ENCODE measurements around the gene ERCC2.

The ERCC2 gene

GRCh38 chr19:45356760-45357444, 13.5 kb downstream of the ERCC2 start:
- DNase-seq: no peak
- Mint-ChIP-seq H3K4me3 (no peak overlapping the region), H3K4me1 (ENCODE audit: low read depth in 2 of 2) (peaks cover 2 to 7% of the 10 kb centered on the region in 2 donors), H3K27me3 (no peaks in the 10 kb centered on the region), H3K9me3 (no peaks in the 10 kb centered on the region), H3K36me3 (ENCODE audit: insufficient read depth) (peaks cover 15% of the 10 kb centered on the region), H3K27ac (peak overlapping the region in 1 of 2 donors; percentile 35)
- no peak for ATAC-seq (replicated peaks)

- Mint-ChIP-seq H3K27ac (no peak overlapping the region), H3K4me3 (no peak overlapping the region), H3K27me3 (no peaks in the 10 kb centered on the region), H3K36me3 (ENCODE audit: insufficient read depth) (peaks cover 10% of the 10 kb centered on the region), H3K4me1 (ENCODE audit: low read depth in 2 of 2) (peaks cover 2 to 7% of the 10 kb centered on the region in 2 donors), H3K9me3 (no peaks in the 10 kb centered on the region)
- DNase-seq (no peak), ATAC-seq (replicated peaks) (no peak)
Observed at GRCh38 chr19:45355910-45356309, 14.5 kb downstream of the ERCC2 start.

GRCh38 chr19:45355402-45355801, 15.0 kb downstream of the ERCC2 start:
- Mint-ChIP-seq H3K27ac (peak overlapping the region in 1 of 2 donors; percentile 71), H3K36me3 (ENCODE audit: insufficient read depth) (peaks cover 10% of the 10 kb centered on the region), H3K4me3 (no peak overlapping the region), H3K27me3 (no peaks in the 10 kb centered on the region), H3K9me3 (no peaks in the 10 kb centered on the region), H3K4me1 (ENCODE audit: low read depth in 2 of 2) (peaks cover 2 to 7% of the 10 kb centered on the region in 2 donors)
- no peak for DNase-seq
- no peak for ATAC-seq (replicated peaks)

- Mint-ChIP-seq H3K36me3 (ENCODE audit: insufficient read depth) (peaks cover 3% of the 10 kb centered on the region), H3K27me3 (no peaks in the 10 kb centered on the region), H3K4me3 (no peak overlapping the region), H3K9me3 (no peaks in the 10 kb centered on the region), H3K27ac (peak overlapping the region in 1 of 2 donors; percentile 71), H3K4me1 (ENCODE audit: low read depth in 2 of 2) (peaks cover 2 to 7% of the 10 kb centered on the region in 2 donors)
- DNase-seq (no peak), ATAC-seq (replicated peaks) (peak; percentile 64)
Observed at GRCh38 chr19:45354241-45354842, 16.0 kb downstream of the ERCC2 start.

GRCh38 chr19:45352914-45353796, 17.2 kb downstream of the ERCC2 start:
- ATAC-seq (replicated peaks) (no peak), DNase-seq (no peak)
- H3K36me3 Mint-ChIP-seq (ENCODE audit: insufficient read depth): peaks cover 3% of the 10 kb centered on the region
- H3K27me3 Mint-ChIP-seq: no peaks in the 10 kb centered on the region
- peak overlapping the region in 1 of 2 donors; percentile 29 for H3K27ac Mint-ChIP-seq
- H3K4me1 Mint-ChIP-seq (ENCODE audit: low read depth in 2 of 2): peaks cover 2 to 4% of the 10 kb centered on the region in 2 donors
- H3K4me3 Mint-ChIP-seq: no peak overlapping the region
- no peaks in the 10 kb centered on the region for H3K9me3 Mint-ChIP-seq

GRCh38 chr19:45352471-45352870, 17.9 kb downstream of the ERCC2 start:
- peaks cover 2 to 4% of the 10 kb centered on the region in 2 donors for H3K4me1 Mint-ChIP-seq (ENCODE audit: low read depth in 2 of 2)
- H3K9me3 Mint-ChIP-seq: no peaks in the 10 kb centered on the region
- DNase-seq (no peak), ATAC-seq (replicated peaks) (no peak)
- H3K27ac Mint-ChIP-seq: no peak overlapping the region
- peaks cover 3% of the 10 kb centered on the region for H3K36me3 Mint-ChIP-seq (ENCODE audit: insufficient read depth)
- no peaks in the 10 kb centered on the region for H3K27me3 Mint-ChIP-seq
- no peak overlapping the region for H3K4me3 Mint-ChIP-seq

- no peak for ATAC-seq (replicated peaks)
- peaks cover 2 to 4% of the 10 kb centered on the region in 2 donors for H3K4me1 Mint-ChIP-seq (ENCODE audit: low read depth in 2 of 2)
Observed at GRCh38 chr19:45352062-45352461, 18.3 kb downstream of the ERCC2 start.

GRCh38 chr19:45351401-45351952, 18.9 kb downstream of the ERCC2 start:
- ATAC-seq (replicated peaks) (no peak), DNase-seq (no peak)
- H3K4me1 Mint-ChIP-seq (ENCODE audit: low read depth in 2 of 2): peaks cover 2 to 4% of the 10 kb centered on the region in 2 donors
- H3K27ac Mint-ChIP-seq: no peak overlapping the region
- H3K27me3 Mint-ChIP-seq: peaks cover 0 to 8% of the 10 kb centered on the region in 2 donors
- no peaks in the 10 kb centered on the region for H3K9me3 Mint-ChIP-seq
- H3K4me3 Mint-ChIP-seq: no peak overlapping the region
- peaks cover 3% of the 10 kb centered on the region for H3K36me3 Mint-ChIP-seq (ENCODE audit: insufficient read depth)

More at GRCh38 chr19:45352062-45352461, 18.3 kb downstream of the ERCC2 start:
- no peak for DNase-seq
- peaks cover 0 to 2% of the 10 kb centered on the region in 2 donors for H3K27me3 Mint-ChIP-seq
- peaks cover 3% of the 10 kb centered on the region for H3K36me3 Mint-ChIP-seq (ENCODE audit: insufficient read depth)
- no peaks in the 10 kb centered on the region for H3K9me3 Mint-ChIP-seq
- H3K4me3 Mint-ChIP-seq: no peak overlapping the region
- H3K27ac Mint-ChIP-seq: no peak overlapping the region

- ATAC-seq (replicated peaks) (no peak), DNase-seq (no peak)
- H3K36me3 Mint-ChIP-seq (ENCODE audit: insufficient read depth): peaks cover 3% of the 10 kb centered on the region
- peaks cover 0 to 17% of the 10 kb centered on the region in 2 donors for H3K27me3 Mint-ChIP-seq
- peaks cover 2 to 4% of the 10 kb centered on the region in 2 donors for H3K4me1 Mint-ChIP-seq (ENCODE audit: low read depth in 2 of 2)
- no peaks in the 10 kb centered on the region for H3K9me3 Mint-ChIP-seq
- H3K27ac Mint-ChIP-seq: no peak overlapping the region
- no peak overlapping the region for H3K4me3 Mint-ChIP-seq
Observed at GRCh38 chr19:45350477-45351058, 19.8 kb downstream of the ERCC2 start.

GRCh38 chr19:45349430-45349941, 20.9 kb downstream of the ERCC2 start:
- peaks cover 3% of the 10 kb centered on the region for H3K36me3 Mint-ChIP-seq (ENCODE audit: insufficient read depth)
- DNase-seq (no peak), ATAC-seq (replicated peaks) (no peak)
- H3K4me3 Mint-ChIP-seq: no peak overlapping the region
- no peak overlapping the region for H3K27ac Mint-ChIP-seq
- H3K27me3 Mint-ChIP-seq: peaks cover 8 to 28% of the 10 kb centered on the region in 2 donors
- H3K4me1 Mint-ChIP-seq (ENCODE audit: low read depth in 2 of 2): peaks cover 1 to 2% of the 10 kb centered on the region in 2 donors
- no peaks in the 10 kb centered on the region for H3K9me3 Mint-ChIP-seq

GRCh38 chr19:45349126-45349415, 21.3 kb downstream of the ERCC2 start:
- H3K4me3 Mint-ChIP-seq: no peak overlapping the region
- no peak overlapping the region for H3K27ac Mint-ChIP-seq
- H3K9me3 Mint-ChIP-seq: no peaks in the 10 kb centered on the region
- ATAC-seq (replicated peaks) (no peak), DNase-seq (no peak)
- H3K36me3 Mint-ChIP-seq (ENCODE audit: insufficient read depth): peaks cover 3% of the 10 kb centered on the region
- H3K4me1 Mint-ChIP-seq (ENCODE audit: low read depth in 2 of 2): no peaks in the 10 kb centered on the region
- H3K27me3 Mint-ChIP-seq: peaks cover 12 to 32% of the 10 kb centered on the region in 2 donors

- Mint-ChIP-seq H3K4me1 (ENCODE audit: low read depth in 2 of 2) (no peaks in the 10 kb centered on the region), H3K27me3 (peaks cover 13 to 34% of the 10 kb centered on the region in 2 donors), H3K36me3 (ENCODE audit: insufficient read depth) (peaks cover 3% of the 10 kb centered on the region), H3K9me3 (no peaks in the 10 kb centered on the region), H3K27ac (peak overlapping the region in 1 of 2 donors; percentile 51), H3K4me3 (no peak overlapping the region)
- ATAC-seq (replicated peaks) (no peak), DNase-seq (no peak)
Observed at GRCh38 chr19:45348367-45349125, 21.8 kb downstream of the ERCC2 start.
